IMR-90 (cell line): ENCODE results near the gene HLA-DOA. TPM values are rescaled to one million over a fixed set of nuclear protein-coding genes. Genes with fewer than 3 reads are reported as not detected.

ENCODE experiments used
- ATAC-seq: fragments of 200-7000 bp; cut with Tn5 transposase; 2 replicates; pipeline ENCODE4 v1.9.1; 2020; ENCODE audit warnings: low read depth, mild to moderate bottlenecking, moderate library complexity
- BruUV-seq: library from RNA; stranded (reverse); fragments of 400-500 nt; replicated peaks from 2 replicates; lab custom pipeline; 2021; lab: Mats Ljungman, UMichigan
- CTCF ChIA-PET: fragments of 300-600 bp; formaldehyde crosslinking; extraction: SDS; loops from one replicate; lab custom pipeline; 2021; ENCODE audit warnings: antibody characterized with exemption; lab: Yijun Ruan, JAX
- POLR2A ChIA-PET: fragments of 300-600 bp; sonication (Branson Sonifier 250); formaldehyde crosslinking; loops from one replicate; lab custom pipeline; 2022; ENCODE audit warnings: antibody characterized with exemption; ENCODE audit not compliant: unreplicated experiment; lab: Charles Lee
- DNase-seq: peaks from one replicate; pipeline ENCODE4 v3.0.0; 2013
- H2AFZ ChIP-seq: replicated peaks from 2 replicates; pipeline ENCODE3; 2013; ENCODE audit warnings: low read length, mild to moderate bottlenecking; ENCODE audit not compliant: poor library complexity
- H2AK5ac ChIP-seq: 2 replicates; pipeline ENCODE4 v1.6.1; 2013; ENCODE audit warnings: low read depth, low read length, inconsistent platforms
- H2AK9ac ChIP-seq: replicated peaks from 2 replicates; pipeline ENCODE3; 2013; ENCODE audit warnings: mild to moderate bottlenecking, low read depth, low read length, moderate library complexity; ENCODE audit not compliant: poor library complexity
- H2BK120ac ChIP-seq: 2 replicates; pipeline ENCODE4 v1.6.1; 2013; ENCODE audit warnings: low read depth, low read length, inconsistent platforms
- H2BK15ac ChIP-seq: 3 replicates; pipeline ENCODE4 v1.6.1; 2013; ENCODE audit warnings: low read depth, low read length, inconsistent platforms
- H2BK20ac ChIP-seq: 2 replicates; pipeline ENCODE4 v1.6.1; 2013; ENCODE audit warnings: low read depth, mild to moderate bottlenecking, inconsistent platforms, low read length, moderate library complexity
- H2BK5ac ChIP-seq: 2 replicates; pipeline ENCODE4 v1.6.1; 2013; ENCODE audit warnings: mild to moderate bottlenecking, low read depth, low read length, inconsistent platforms; ENCODE audit not compliant: poor library complexity, severe bottlenecking
- H3K14ac ChIP-seq: replicated peaks from 2 replicates; pipeline ENCODE4 v1.6.1; 2013; ENCODE audit warnings: low read depth, low read length, inconsistent platforms
- H3K18ac ChIP-seq: 2 replicates; pipeline ENCODE4 v1.6.1; 2013; ENCODE audit warnings: low read depth, low read length, control low read depth
- H3K23ac ChIP-seq: 2 replicates; pipeline ENCODE4 v1.6.1; 2013; ENCODE audit warnings: low read depth, low read length, inconsistent platforms
- H3K27ac ChIP-seq: 2 replicates; pipeline ENCODE4 v1.5.1; 2013; ENCODE audit warnings: mild to moderate bottlenecking, control low read depth, low read length; ENCODE audit not compliant: insufficient read depth
- H3K27me3 ChIP-seq: 2 replicates; pipeline ENCODE4 v1.6.1; 2013; ENCODE audit warnings: low read length; ENCODE audit not compliant: control insufficient read depth, insufficient read depth
- H3K36me3 ChIP-seq: 2 replicates; pipeline ENCODE4 v1.6.1; 2013; ENCODE audit warnings: low read length, mixed read lengths; ENCODE audit not compliant: control insufficient read depth, insufficient read depth
- H3K4ac ChIP-seq: 2 replicates; pipeline ENCODE4 v1.6.1; 2013; ENCODE audit warnings: low read depth, low read length, inconsistent platforms
- H3K4me1 ChIP-seq: 2 replicates; pipeline ENCODE4 v1.6.1; 2013; ENCODE audit warnings: low read length, mixed read lengths; ENCODE audit not compliant: control insufficient read depth, insufficient read depth
- H3K4me2 ChIP-seq: 2 replicates; pipeline ENCODE4 v1.6.1; 2013; ENCODE audit warnings: low read depth, mild to moderate bottlenecking, control low read depth, low read length, moderate library complexity
- H3K4me3 ChIP-seq: 2 replicates; pipeline ENCODE4 v1.5.1; 2013; ENCODE audit warnings: low read depth, mild to moderate bottlenecking, control low read depth, low read length, moderate library complexity; ENCODE audit not compliant: insufficient read depth
- H3K56ac ChIP-seq: 2 replicates; pipeline ENCODE4 v1.6.1; 2013; ENCODE audit warnings: low read length, inconsistent platforms; ENCODE audit not compliant: insufficient read depth; ENCODE audit errors: extremely low read depth
- H3K79me1 ChIP-seq, 2 experiments: 2 replicates each; pipeline ENCODE4 v1.6.1; 2013; ENCODE audit warnings: low read length in 2 of 2, inconsistent platforms in 1 of 2, low read depth in 1 of 2
- H3K9ac ChIP-seq: 2 replicates; pipeline ENCODE4 v1.6.1; 2013; ENCODE audit warnings: low read depth, low read length, control low read depth
- H3K9me1 ChIP-seq: 2 replicates; pipeline ENCODE4 v1.6.1; 2013; ENCODE audit warnings: low read length, inconsistent platforms; ENCODE audit not compliant: insufficient read depth
- H3K9me3 ChIP-seq: 2 replicates; pipeline ENCODE4 v1.6.1; 2013; ENCODE audit warnings: low read length; ENCODE audit not compliant: control insufficient read depth, insufficient read depth
- H4K20me1 ChIP-seq: 2 replicates; pipeline ENCODE4 v1.6.1; 2013; ENCODE audit warnings: low read length, inconsistent platforms; ENCODE audit not compliant: insufficient read depth
- H4K5ac ChIP-seq: 2 replicates; pipeline ENCODE4 v1.6.1; 2013; ENCODE audit warnings: mild to moderate bottlenecking, low read depth, low read length, control low read depth
- H4K8ac ChIP-seq, 2 experiments: 2 replicates each; pipeline ENCODE4 v1.6.1; 2013; ENCODE audit warnings: low read depth in 2 of 2, low read length in 2 of 2, control low read depth in 1 of 2, inconsistent platforms in 1 of 2
- H4K91ac ChIP-seq: 2 replicates; pipeline ENCODE4 v1.6.1; 2013; ENCODE audit warnings: low read depth, low read length, inconsistent platforms; ENCODE audit not compliant: insufficient read depth
- CEBPB ChIP-seq: IDR thresholded peaks from 2 replicates; pipeline ENCODE4 v1.6.1; 2012; ENCODE audit warnings: low read depth, low read length, improper control_type of control experiment
- CHD1 ChIP-seq: IDR thresholded peaks from 2 replicates; pipeline ENCODE4 v1.6.1; 2012; ENCODE audit warnings: low read depth, low read length, improper control_type of control experiment
- ELK1 ChIP-seq: fragments of 150-350 bp; IDR thresholded peaks from 2 replicates; pipeline ENCODE4 v1.6.1; 2016; ENCODE audit warnings: low read depth, mild to moderate bottlenecking, low read length, moderate library complexity, borderline replicate concordance
- MAZ ChIP-seq: IDR thresholded peaks from 2 replicates; pipeline ENCODE4 v1.6.1; 2012; ENCODE audit warnings: low read depth, mild to moderate bottlenecking, low read length, improper control_type of control experiment, moderate library complexity, borderline replicate concordance
- SMC3 ChIP-seq: fragments of 150-350 bp; IDR thresholded peaks from 2 replicates; pipeline ENCODE4 v1.6.1; 2016; ENCODE audit warnings: low read depth, mild to moderate bottlenecking, antibody characterized with exemption, low read length, moderate library complexity
- WGBS, 2 experiments: methylation state at CpG; one replicate each; pipeline versions ENCODE4 v1.1.5 to v1.1.7; 2013; ENCODE audit warnings: missing lambda C conversion rate in 2 of 2; ENCODE audit not compliant: insufficient read length in 1 of 2; ENCODE audit errors: extremely low coverage in 2 of 2; 5-methylcytosine and 5-hydroxymethylcytosine counted together
- dilution Hi-C: fragments of 300-500 bp; cut with HindIII; formaldehyde crosslinking; loops from one replicate; pipeline ENCODE4 v1.14.3; 2018; ENCODE audit warnings: low sequenced_read_pairs; ENCODE audit not compliant: unreplicated experiment
- in situ Hi-C: fragments of 300-500 bp; cut with MboI; formaldehyde crosslinking; loops from 3 replicates; pipeline ENCODE4 v1.14.3; 2019; ENCODE audit warnings: low sequenced_read_pairs, inconsistent platforms, mixed read lengths
- intact Hi-C: fragments of 100-400 bp; cut with micrococcal nuclease; formaldehyde crosslinking; loops from 2 replicates; pipeline ENCODE4 v1.10.0; 2022
- polyA plus RNA-seq, 3 experiments: library from polyadenylated mRNA; depleted of rRNA; stranded (reverse); fragments of >200 nt; gene quantifications; 2 replicates each; pipeline ENCODE4 v1.2.3, GENCODE V29; 2012; ENCODE audit warnings: low replicate concordance in 1 of 3
- total RNA-seq: library from RNA; depleted of rRNA; stranded (reverse); fragments of >200 nt; gene quantifications from 2 replicates; pipeline ENCODE4 v1.2.3, GENCODE V29; 2012

Gene HLA-DOA
- total and polyA plus RNA-seq, 2 of the 4 experiments (the other 2 are of a cell fraction) = not detected

- Histone ChIP-seq H2BK120ac (no peak overlapping the region), H3K4me3 (no peak overlapping the region), H2AFZ (no peak overlapping the region), H2AK5ac (no peak overlapping the region), H3K18ac (no peak overlapping the region), H3K27ac (no peak overlapping the region), H4K91ac (no peak overlapping the region), H2AK9ac (no peak overlapping the region), H3K4ac (no peak overlapping the region), H2BK5ac (no peak overlapping the region), H3K79me1 (no peaks in the 10 kb centered on the region), H2BK20ac (no peak overlapping the region), H3K14ac (no peak overlapping the region), H3K36me3 (no peaks in the 10 kb centered on the region), H4K20me1 (no peaks in the 10 kb centered on the region), H3K4me2 (no peak overlapping the region), H3K4me1 (no peaks in the 10 kb centered on the region; the same call in 1 of the 2 replicates), H3K9ac (no peak overlapping the region), H4K8ac (no peak overlapping the region), H3K27me3 (peaks cover 45% of the 10 kb centered on the region), H3K9me1 (no peaks in the 10 kb centered on the region), H2BK15ac (no peak overlapping the region), H3K23ac (no peak overlapping the region), H3K56ac (no peak overlapping the region), H3K9me3 (no peaks in the 10 kb centered on the region), H4K5ac (no peak overlapping the region)
- 50% methylated on average over 2 of the region's 4 CpGs; no CpG with 5 or more reads in 1 of the 2 experiments for WGBS, 2 experiments
- POLR2A ChIA-PET = no interaction called here
- intact Hi-C loops (no loop called here), in situ Hi-C loops (loop anchor here (5.0 to 10.0 kb wide), 2 partner anchors 148 to 230 kb away; no protein-coding TSS in a partner anchor), dilution Hi-C loops (no loop called here)
- CTCF ChIA-PET = interaction anchor here (0.8 to 1.5 kb wide), 2 partner anchors 32 to 232 kb away, joined by 3 to 6 read pairs; no protein-coding TSS in a partner anchor
- BruUV-seq = no TSS peak
- ATAC-seq (no peak), DNase-seq (no peak)
- TF ChIP-seq MAZ = no peak
- TF ChIP-seq CEBPB = no peak
- TF ChIP-seq CHD1 = no peak
- no peak for TF ChIP-seq ELK1
- no peak for TF ChIP-seq SMC3
Observed at GRCh38 chr6:33017018-33017417, 7.6 kb upstream of the HLA-DOA start.
